ENCODE measurements around the gene RGS12. TPM values are rescaled to one million over a fixed set of nuclear protein-coding genes. Genes with fewer than 3 reads are reported as not detected.

The RGS12 gene
- polyA plus RNA-seq, 1 of the 3 experiments (the other 2 are of a cell fraction): 18.4 TPM

DNA sequence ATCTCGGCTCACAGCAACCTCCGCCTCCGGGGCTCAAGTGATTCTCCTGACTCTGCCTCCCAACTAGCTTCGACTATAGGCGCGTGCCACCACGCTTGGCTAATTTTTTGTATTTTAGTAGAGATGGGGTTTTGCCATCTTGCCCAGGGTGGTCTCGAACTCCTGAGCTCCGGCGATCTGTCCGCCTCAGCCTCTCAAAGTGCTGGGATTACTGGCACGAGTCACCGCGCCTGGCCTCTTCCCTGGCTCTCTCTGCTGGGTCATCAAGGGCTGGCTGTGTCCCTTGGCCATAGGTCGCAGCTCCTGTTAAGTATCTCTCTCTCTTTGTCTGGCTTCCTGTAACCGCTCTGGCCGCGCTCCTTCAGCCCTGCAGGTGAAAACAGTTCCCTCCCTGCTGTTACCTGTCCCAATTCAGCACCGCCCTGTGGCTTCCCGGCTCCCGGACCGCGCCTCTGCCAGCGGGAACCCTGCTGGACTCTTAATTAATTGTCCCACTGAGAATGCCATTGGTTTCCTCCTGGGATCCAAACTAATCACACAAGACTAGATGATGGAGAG is 1.3 kb upstream of the RGS12 start (continued):
- TF ChIP-seq, protein P1, sequence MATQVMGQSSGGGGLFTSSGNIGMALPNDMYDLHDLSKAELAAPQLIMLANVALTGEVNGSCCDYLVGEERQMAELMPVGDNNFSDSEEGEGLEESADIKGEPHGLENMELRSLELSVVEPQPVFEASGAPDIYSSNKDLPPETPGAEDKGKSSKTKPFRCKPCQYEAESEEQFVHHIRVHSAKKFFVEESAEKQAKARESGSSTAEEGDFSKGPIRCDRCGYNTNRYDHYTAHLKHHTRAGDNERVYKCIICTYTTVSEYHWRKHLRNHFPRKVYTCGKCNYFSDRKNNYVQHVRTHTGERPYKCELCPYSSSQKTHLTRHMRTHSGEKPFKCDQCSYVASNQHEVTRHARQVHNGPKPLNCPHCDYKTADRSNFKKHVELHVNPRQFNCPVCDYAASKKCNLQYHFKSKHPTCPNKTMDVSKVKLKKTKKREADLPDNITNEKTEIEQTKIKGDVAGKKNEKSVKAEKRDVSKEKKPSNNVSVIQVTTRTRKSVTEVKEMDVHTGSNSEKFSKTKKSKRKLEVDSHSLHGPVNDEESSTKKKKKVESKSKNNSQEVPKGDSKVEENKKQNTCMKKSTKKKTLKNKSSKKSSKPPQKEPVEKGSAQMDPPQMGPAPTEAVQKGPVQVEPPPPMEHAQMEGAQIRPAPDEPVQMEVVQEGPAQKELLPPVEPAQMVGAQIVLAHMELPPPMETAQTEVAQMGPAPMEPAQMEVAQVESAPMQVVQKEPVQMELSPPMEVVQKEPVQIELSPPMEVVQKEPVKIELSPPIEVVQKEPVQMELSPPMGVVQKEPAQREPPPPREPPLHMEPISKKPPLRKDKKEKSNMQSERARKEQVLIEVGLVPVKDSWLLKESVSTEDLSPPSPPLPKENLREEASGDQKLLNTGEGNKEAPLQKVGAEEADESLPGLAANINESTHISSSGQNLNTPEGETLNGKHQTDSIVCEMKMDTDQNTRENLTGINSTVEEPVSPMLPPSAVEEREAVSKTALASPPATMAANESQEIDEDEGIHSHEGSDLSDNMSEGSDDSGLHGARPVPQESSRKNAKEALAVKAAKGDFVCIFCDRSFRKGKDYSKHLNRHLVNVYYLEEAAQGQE (IDR thresholded peaks at IDR 0.05; ENCODE audit: low read depth, low read length): no peak
- TF ChIP-seq MEF2A (IDR thresholded peaks at IDR 0.05; ENCODE audit: borderline replicate concordance, low read depth): no peak
- TF ChIP-seq FOXJ3 (CRISPR knock-in tag; IDR thresholded peaks at IDR 0.05): no peak
- TF ChIP-seq FOSL2 (IDR thresholded peaks at IDR 0.05; ENCODE audit: borderline replicate concordance, low read depth): no peak
- TF ChIP-seq YY1 (IDR thresholded peaks at IDR 0.05; ENCODE audit: low read depth): no peak
- no peak for TF ChIP-seq CHD2 (IDR thresholded peaks at IDR 0.05; ENCODE audit: low read length, partially characterized antibody)
- TF ChIP-seq ELF1 (IDR thresholded peaks at IDR 0.05): no peak

- peak overlapping the region; percentile 97 for H2AFZ ChIP-seq (ENCODE audit: low read depth)
- DNase-seq: peak; percentile 84
- H3K4me1 ChIP-seq (ENCODE audit: control insufficient read depth in 1 of 2, insufficient read depth in 2 of 2, low read depth in 1 of 2, low read length in 1 of 2): peaks cover 7 to 22% of the 10 kb centered on the region in 2 experiments; a peak in 2 of 4 replicates
- WGBS (ENCODE audit: low lambda C conversion rate): 2% methylated on average over 33 of the region's 60 CpGs
- H4K20me1 ChIP-seq (ENCODE audit: insufficient read depth): peaks cover 5% of the 10 kb centered on the region; the same call in 1 of the 2 replicates
- H3K27me3 ChIP-seq (ENCODE audit: insufficient read depth): no peaks in the 10 kb centered on the region
- H3K9me2 ChIP-seq: no peaks in the 10 kb centered on the region
- H3K79me2 ChIP-seq (ENCODE audit: insufficient read depth): peaks cover 39% of the 10 kb centered on the region
- no peaks in the 10 kb centered on the region for H3F3A ChIP-seq (replicated peaks; ENCODE audit: insufficient read depth)
- H3K36me3 ChIP-seq (replicated peaks in 1 of 2; ENCODE audit: control insufficient read depth in 1 of 2, insufficient read depth in 2 of 2, low read length in 1 of 2): peaks cover 0 to 5% of the 10 kb centered on the region in 2 experiments
- peak overlapping the region; percentile 76 to 90 for H3K4me3 ChIP-seq (ENCODE audit: low read depth in 2 of 2, low read length in 1 of 2)
- no peaks in the 10 kb centered on the region for H3K9me3 ChIP-seq
- CTCF ChIA-PET: interaction anchor here (1.0 to 1.5 kb wide), 2 partner anchors 54 to 174 kb away, joined by 3 read pairs; no protein-coding TSS in a partner anchor
- H3K9ac ChIP-seq: peak overlapping the region; percentile 85
- 0 out of 2 replicates have a peak, but pooled peaks have one; percentile 34 for TF ChIP-seq NFIC (IDR thresholded peaks at IDR 0.05; ENCODE audit: borderline replicate concordance)
- 0 out of 2 replicates have a peak, but pooled peaks have one; percentile 21 for TF ChIP-seq MAX (IDR thresholded peaks at IDR 0.05; ENCODE audit: low read depth)
- no peak for TF ChIP-seq RAD21 (IDR thresholded peaks at IDR 0.05; ENCODE audit: low read length)
- H3K4me2 ChIP-seq: peak overlapping the region; percentile 100
- peak overlapping the region; percentile 80 to 88 for H3K27ac ChIP-seq (ENCODE audit: low read depth in 2 of 2, low read length in 1 of 2)
- POLR2A ChIA-PET: interaction anchor here (0.9 kb wide), 1 partner anchor 99 kb away, joined by 3 read pairs; no protein-coding TSS in a partner anchor
These were observed 751 bp upstream of the RGS12 start for GRCh38 chr4:3291969-3292570.

Measured in SK-N-SH (cell line).